HL-60 (cell line): ENCODE data around the gene RDH16.
"Not testable (repeated sequence)": the region's sequence is repeated elsewhere in the genome, so short reads cannot be mapped to it uniquely, and the experiment has no call there.

Experiments
- DNase-seq, 2 experiments: peaks; one replicate each; pipeline ENCODE4 v3.0.0-alpha.2; 2010 to 2020; ENCODE audit warnings: low read depth in 1 of 2, low spot score in 1 of 2
- H3K27ac ChIP-seq: fragments of 250-450 bp; sonication (Bioruptor Pico); replicated peaks from 2 replicates; pipeline ENCODE4 v1.5.1; 2020; ENCODE audit warnings: mild to moderate bottlenecking, moderate library complexity
- H3K27me3 ChIP-seq: fragments of 250-450 bp; sonication (Bioruptor Pico); 2 replicates; pipeline ENCODE4 v1.5.1; 2021; ENCODE audit warnings: mild to moderate bottlenecking, moderate library complexity; ENCODE audit not compliant: insufficient read depth, poor library complexity, severe bottlenecking
- H3K4me3 ChIP-seq: replicated peaks from 2 replicates; pipeline ENCODE4 v1.5.1; 2011; ENCODE audit warnings: mild to moderate bottlenecking, control low read depth, low read length; ENCODE audit not compliant: insufficient read depth
- GABPA ChIP-seq: IDR thresholded peaks from 2 replicates; pipeline ENCODE4 v1.6.1; 2012; ENCODE audit warnings: low read depth
- POLR2AphosphoS5 ChIP-seq: IDR thresholded peaks from 2 replicates; pipeline ENCODE4 v1.6.1; 2012; ENCODE audit warnings: low read depth
- REST ChIP-seq: IDR thresholded peaks from 2 replicates; pipeline ENCODE4 v1.6.1; 2012; ENCODE audit warnings: low read depth; ENCODE audit not compliant: insufficient replicate concordance
- SPI1 ChIP-seq: IDR thresholded peaks from 2 replicates; pipeline ENCODE4 v1.6.1; 2012; ENCODE audit warnings: low read depth, mild to moderate bottlenecking, borderline replicate concordance
- TF ChIP-seq, protein P1 (sequence below): IDR thresholded peaks from one replicate; pipeline ENCODE4 v1.5.1; 2011; ENCODE audit warnings: low read length, control low read depth, inconsistent platforms; ENCODE audit not compliant: insufficient read depth

RDH16 gene

GRCh38 chr12:56989861-56990610 lies 32.6 kb upstream of the RDH16 start:
- no peak for TF ChIP-seq SPI1
- TF ChIP-seq, protein P1, sequence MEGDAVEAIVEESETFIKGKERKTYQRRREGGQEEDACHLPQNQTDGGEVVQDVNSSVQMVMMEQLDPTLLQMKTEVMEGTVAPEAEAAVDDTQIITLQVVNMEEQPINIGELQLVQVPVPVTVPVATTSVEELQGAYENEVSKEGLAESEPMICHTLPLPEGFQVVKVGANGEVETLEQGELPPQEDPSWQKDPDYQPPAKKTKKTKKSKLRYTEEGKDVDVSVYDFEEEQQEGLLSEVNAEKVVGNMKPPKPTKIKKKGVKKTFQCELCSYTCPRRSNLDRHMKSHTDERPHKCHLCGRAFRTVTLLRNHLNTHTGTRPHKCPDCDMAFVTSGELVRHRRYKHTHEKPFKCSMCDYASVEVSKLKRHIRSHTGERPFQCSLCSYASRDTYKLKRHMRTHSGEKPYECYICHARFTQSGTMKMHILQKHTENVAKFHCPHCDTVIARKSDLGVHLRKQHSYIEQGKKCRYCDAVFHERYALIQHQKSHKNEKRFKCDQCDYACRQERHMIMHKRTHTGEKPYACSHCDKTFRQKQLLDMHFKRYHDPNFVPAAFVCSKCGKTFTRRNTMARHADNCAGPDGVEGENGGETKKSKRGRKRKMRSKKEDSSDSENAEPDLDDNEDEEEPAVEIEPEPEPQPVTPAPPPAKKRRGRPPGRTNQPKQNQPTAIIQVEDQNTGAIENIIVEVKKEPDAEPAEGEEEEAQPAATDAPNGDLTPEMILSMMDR = no peak
- no peak for TF ChIP-seq GABPA
- DNase-seq = no peak
- H3K27ac ChIP-seq = no peak overlapping the region
- no peaks in the 10 kb centered on the region for H3K27me3 ChIP-seq
- no peak overlapping the region for H3K4me3 ChIP-seq

DNA sequence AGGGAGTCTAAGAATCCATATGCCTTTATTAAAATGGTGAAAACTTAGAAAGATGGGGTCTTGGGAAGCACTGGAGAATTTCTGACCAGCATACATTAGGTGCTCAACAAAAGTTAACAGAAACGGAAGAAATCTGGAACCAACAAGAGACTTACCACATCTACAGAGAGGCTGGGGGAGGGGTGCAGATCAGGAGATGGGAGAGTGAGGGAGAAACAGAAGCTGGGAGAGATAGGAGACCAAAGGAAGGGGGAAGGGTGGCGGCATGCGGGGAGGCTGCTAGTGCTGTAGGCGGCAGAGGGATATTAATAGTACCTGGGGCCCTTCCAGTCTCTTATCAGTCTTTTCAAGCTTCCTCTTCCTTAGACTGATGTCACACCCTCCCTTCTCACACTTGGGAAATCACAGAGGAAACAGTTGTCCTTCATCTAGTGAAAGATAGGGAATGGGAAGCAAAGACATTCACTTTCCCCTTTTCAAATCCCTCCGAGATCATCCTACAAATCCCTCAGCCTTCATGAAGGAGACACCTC lies 30.9 kb upstream of the RDH16 start:
- DNase-seq = peak; percentile 55 to 77
- no peak overlapping the region for H3K4me3 ChIP-seq
- no peaks in the 10 kb centered on the region for H3K27me3 ChIP-seq
- no peak overlapping the region for H3K27ac ChIP-seq
- TF ChIP-seq SPI1 = no peak
- no peak for TF ChIP-seq REST
- no peak for TF ChIP-seq GABPA
- no peak for TF ChIP-seq POLR2AphosphoS5
- TF ChIP-seq, protein P1 = no peak

- TF ChIP-seq, protein P1 = peak; percentile 92
- TF ChIP-seq POLR2AphosphoS5 = no peak
- no peak overlapping the region for H3K4me3 ChIP-seq
- no peak overlapping the region for H3K27ac ChIP-seq
- peak; percentile 54 to 80 for DNase-seq
- no peaks in the 10 kb centered on the region for H3K27me3 ChIP-seq
Observed at GRCh38 chr12:56987551-56988053, 30.2 kb upstream of the RDH16 start.

- DNase-seq = no peak
- Histone ChIP-seq H3K27ac (no peak overlapping the region), H3K27me3 (no peaks in the 10 kb centered on the region), H3K4me3 (no peak overlapping the region)
- TF ChIP-seq SPI1 (no peak), GABPA (no peak), REST (no peak)
- TF ChIP-seq, protein P1 = no peak
Observed at GRCh38 chr12:56987011-56987410, 29.6 kb upstream of the RDH16 start.

- not testable (repeated sequence) for H3K27ac ChIP-seq
Observed at GRCh38 chr12:56985714-56986113, 28.3 kb upstream of the RDH16 start.

More at GRCh38 chr12:56985714-56986113, 28.3 kb upstream of the RDH16 start:
- not testable (repeated sequence) for DNase-seq, H3K27me3 ChIP-seq, H3K4me3 ChIP-seq
